ENCODE measurements around the gene KIF16B.
"Not testable (repeated sequence)": the region's sequence is repeated elsewhere in the genome, so short reads cannot be mapped to it uniquely, and the experiment has no call there.

KIF16B gene

GRCh38 chr20:16573001-16573965, at the start of gene KIF16B:
TSS of gene KIF16B (minus strand) at chr20:16573448. CDS start at chr20:16573275, 173 bp downstream.
- DNase-seq (ENCODE audit: low read depth): peak; percentile 85

- DNase-seq (ENCODE audit: low read depth): no peak
Measured at GRCh38 chr20:16622501-16622900, 49.3 kb upstream of the KIF16B start.

GRCh38 chr20:16621435-16622141, 48.3 kb upstream of the KIF16B start:
- no peak for DNase-seq (ENCODE audit: low read depth)

GRCh38 chr20:16620961-16621360, 47.7 kb upstream of the KIF16B start:
- no peak for DNase-seq (ENCODE audit: low read depth)

GRCh38 chr20:16619953-16620352, 46.7 kb upstream of the KIF16B start:
- no peak for DNase-seq (ENCODE audit: low read depth)

- DNase-seq (ENCODE audit: low read depth): no peak
Measured at GRCh38 chr20:16617056-16617455, 43.8 kb upstream of the KIF16B start.

- DNase-seq (ENCODE audit: low read depth): no peak
Measured at GRCh38 chr20:16616317-16616716, 43.1 kb upstream of the KIF16B start.

DNA sequence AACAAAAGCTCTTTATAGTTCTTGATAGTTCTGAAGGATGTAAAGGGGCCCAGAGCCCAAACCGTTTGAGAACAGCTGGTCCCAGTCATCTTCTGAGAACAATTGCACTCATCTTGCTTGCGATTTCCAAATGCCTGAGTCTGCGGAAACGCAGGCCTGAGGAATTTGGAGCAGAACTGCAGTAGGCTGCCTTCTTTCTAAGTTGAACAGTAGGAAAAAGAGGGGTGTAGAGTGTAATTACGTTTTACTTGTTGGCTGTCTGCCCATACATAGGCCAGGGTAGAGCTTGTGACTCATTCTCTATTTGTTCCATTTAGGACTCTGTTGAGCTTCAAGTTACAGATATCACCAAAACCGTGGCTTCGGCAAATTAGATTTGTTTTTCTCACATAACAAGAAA, 42.0 kb upstream of the KIF16B start:
- peak; percentile 55 for DNase-seq (ENCODE audit: low read depth)

GRCh38 chr20:16613954-16614353, 40.7 kb upstream of the KIF16B start:
- no peak for DNase-seq (ENCODE audit: low read depth)

GRCh38 chr20:16612706-16613105, 39.5 kb upstream of the KIF16B start:
- no peak for DNase-seq (ENCODE audit: low read depth)

DNA sequence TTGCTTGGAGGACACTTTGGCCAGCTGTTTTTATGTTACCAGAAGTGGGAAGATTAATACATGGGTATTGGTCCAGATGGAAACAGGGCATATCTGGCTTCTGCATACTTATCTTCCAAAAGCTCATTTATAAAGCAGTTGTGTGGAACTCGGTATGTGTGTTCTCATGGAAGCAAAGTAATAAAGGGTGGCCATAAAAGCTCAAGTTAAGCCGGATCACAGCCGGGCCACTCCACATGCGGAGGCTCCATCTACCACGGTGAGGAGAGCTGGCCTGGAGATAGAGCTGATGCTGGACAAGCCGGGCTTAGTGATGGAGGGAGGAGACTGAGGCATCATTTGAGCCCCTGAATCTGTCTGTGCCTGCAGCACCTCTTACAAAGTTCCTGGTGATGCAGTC, 38.6 kb upstream of the KIF16B start:
- no peak for DNase-seq (ENCODE audit: low read depth)

- no peak for DNase-seq (ENCODE audit: low read depth)
Measured at GRCh38 chr20:16609066-16609465, 35.8 kb upstream of the KIF16B start.

DNA sequence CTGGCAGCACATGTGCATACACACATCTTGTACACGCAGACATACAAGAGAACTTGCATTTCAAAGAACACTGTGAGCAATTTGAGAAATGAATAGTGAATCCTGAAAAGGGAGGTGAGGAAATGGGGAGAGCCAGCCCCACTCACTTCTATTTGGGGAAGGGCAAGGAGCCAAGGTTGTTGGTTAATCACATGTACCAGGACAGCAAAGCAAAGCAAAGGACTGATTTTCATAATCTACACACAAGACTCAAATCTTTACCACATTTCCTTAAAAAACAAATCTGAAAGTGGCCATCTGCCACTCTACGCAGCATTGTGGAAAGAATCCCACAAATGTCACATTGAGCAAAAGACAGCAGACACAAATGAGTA, 35.0 kb upstream of the KIF16B start:
- no peak for DNase-seq (ENCODE audit: low read depth)

DNA sequence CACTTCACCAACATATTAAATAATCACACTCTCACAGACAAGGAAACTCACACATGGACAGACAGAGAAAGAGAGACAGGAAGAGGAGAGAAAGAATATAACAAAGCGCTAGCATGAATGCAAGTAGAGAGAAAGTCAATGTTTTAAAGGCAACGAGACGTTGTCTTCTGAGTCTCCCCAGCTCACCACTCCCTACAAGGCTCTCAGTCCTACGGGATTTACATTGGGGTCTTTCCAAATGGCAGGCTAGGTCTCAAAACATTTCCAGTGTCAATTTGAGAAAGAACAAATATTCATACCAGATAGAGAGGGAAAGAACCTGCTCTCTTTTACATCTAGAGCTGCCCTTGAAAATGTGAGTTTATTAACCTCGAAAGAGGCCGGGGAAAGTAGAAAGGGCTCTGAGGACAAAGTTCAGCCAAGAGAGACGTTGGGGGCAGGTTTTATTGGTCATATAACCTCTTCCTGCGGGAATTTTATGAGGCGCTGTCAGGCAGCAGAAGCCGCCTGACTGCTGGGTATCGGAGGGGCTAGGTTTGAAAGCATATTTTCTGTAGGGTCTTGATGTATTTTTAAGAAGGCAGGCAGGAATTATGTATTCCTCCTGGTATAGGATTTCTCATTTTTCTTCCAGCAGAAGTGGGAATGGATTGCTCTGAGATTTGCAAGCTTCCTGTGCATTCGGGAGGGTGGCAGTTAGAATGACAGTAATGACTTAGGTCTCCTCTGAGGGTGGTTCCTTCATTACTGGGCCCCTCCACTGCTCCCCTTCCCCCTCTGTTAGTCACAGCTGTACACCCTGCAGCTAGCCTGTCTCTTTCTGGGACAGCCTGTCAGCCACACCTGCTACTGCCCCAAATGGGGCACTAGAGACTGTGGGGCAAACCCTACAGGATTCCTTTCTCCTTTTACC, 34.4 kb upstream of the KIF16B start:
- no peak for DNase-seq (ENCODE audit: low read depth)

DNA sequence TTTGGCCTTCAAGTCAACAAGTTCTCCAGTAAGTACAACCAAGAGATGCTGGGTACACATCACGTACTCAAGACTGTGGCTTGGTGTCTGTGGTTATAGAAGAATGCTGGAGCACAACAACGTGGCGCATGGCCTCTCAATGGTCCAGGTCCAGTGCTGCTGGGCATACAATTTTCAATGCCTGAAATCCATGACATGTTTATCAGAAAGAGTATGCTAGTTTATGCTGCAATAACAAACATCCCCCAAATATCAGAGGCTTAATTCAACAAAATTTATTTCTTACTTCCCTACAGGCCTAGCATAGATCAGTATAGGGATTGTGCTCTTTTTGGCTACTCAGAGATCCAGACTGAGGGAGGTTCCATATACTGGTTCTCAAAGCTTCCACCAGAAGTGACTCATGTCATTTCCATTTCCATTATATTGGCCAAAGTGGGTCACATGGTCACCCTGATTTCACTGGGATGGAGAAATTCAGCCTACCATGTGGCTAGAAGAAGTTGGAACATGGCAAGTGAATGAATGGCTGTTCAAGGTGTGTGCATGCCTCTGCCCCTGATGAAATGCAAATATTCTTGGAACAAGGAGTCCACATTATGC, 33.3 kb upstream of the KIF16B start:
- DNase-seq (ENCODE audit: low read depth): no peak

GRCh38 chr20:16601047-16601446, 27.8 kb upstream of the KIF16B start:
- DNase-seq (ENCODE audit: low read depth): no peak

DNA sequence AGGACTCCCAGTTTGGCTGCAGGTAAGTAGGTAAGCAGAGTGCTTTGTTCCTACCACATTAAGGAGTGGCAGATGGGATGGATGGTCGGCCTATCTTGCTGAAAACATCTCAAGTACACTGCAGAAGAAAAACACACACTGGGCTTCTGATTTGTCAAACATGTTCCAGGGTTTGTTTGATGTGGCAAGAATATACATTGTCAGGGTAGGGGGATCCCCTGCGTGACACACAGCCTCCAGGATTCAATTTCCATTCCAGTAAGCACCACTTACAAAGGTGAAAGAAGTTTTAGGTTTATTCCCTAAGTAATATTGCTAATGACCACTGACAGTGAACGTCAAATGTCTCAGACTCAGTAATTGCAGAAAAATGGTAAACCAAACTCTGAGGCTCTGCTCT, 26.0 kb upstream of the KIF16B start:
- no peak for DNase-seq (ENCODE audit: low read depth)

- DNase-seq (ENCODE audit: low read depth): no peak
Measured at GRCh38 chr20:16596991-16597390, 23.7 kb upstream of the KIF16B start.

DNA sequence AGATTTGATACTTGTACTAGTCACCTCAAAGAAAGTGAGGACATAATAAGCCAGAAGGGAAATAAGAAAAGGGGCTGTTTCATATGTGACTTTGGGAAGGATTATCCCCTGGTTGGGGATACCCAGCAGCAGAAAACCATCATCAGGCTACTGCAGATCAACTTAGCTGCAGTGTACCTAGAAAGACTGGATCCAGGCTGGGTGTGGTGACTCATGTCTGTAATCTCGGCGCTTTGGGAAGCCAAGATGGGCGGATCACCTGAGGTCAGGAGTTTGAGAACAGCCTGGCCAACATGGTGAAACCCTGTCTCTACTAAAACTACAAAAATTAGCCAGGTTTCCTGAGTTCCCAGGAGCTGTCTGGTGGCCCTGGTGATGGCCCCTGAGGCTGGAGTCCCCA, 23.2 kb upstream of the KIF16B start:
- DNase-seq (ENCODE audit: low read depth): not testable (repeated sequence)

DNA sequence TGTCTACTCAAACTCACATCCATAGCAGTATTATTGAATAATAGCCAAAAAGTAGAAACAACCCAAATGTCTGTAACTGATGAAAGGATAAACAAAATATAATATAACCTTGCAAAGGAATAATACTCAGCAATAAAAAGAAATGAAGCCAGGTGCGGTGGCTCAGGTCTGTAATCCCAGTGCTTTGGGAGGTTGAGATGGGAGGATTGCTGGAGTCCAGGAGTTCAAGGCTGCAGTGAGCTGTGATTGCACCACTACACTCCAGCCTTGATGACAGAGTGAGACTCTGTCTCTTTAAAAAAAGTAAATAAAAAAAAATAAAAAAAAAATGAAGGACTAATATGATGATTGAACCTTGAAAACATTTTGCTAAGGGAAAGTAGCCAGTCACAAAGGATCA, 22.1 kb upstream of the KIF16B start:
- DNase-seq (ENCODE audit: low read depth): no peak

GRCh38 chr20:16590041-16590633, 16.9 kb upstream of the KIF16B start:
- DNase-seq (ENCODE audit: low read depth): no peak

Data from EH (cell line).